NCI-H146 (cell line): ENCODE measurements around the gene SPRN.
A peak's percentile ranks its signal among the peaks of the same experiment; 100 is the strongest.
"Not testable (repeated sequence)": the region's sequence is repeated elsewhere in the genome, so short reads cannot be mapped to it uniquely, and the experiment has no call there.

Experiments used
- DNase-seq: peaks from one replicate; lab custom pipeline; 2025; lab: John Stamatoyannopoulos, UW

SPRN gene

GRCh38 chr10:133405272-133405671, 19.2 kb downstream of the SPRN start:
- DNase-seq = no peak

GRCh38 chr10:133403784-133404183, 20.6 kb downstream of the SPRN start:
- DNase-seq = no peak

GRCh38 chr10:133403359-133403758, 21.1 kb downstream of the SPRN start:
- no peak for DNase-seq

GRCh38 chr10:133401981-133402725, 22.3 kb downstream of the SPRN start:
- DNase-seq = no peak

GRCh38 chr10:133401500-133401899, 22.9 kb downstream of the SPRN start:
- no peak for DNase-seq

- DNase-seq = no peak
Observed at GRCh38 chr10:133400624-133401424, 23.6 kb downstream of the SPRN start.

GRCh38 chr10:133399123-133399601, 25.3 kb downstream of the SPRN start:
- DNase-seq = no peak

- no peak for DNase-seq
Observed at GRCh38 chr10:133397938-133398337, 26.5 kb downstream of the SPRN start.

GRCh38 chr10:133396035-133396624, 28.3 kb downstream of the SPRN start:
- no peak for DNase-seq

GRCh38 chr10:133394801-133395221, 29.6 kb downstream of the SPRN start:
- peak; percentile 18 for DNase-seq

GRCh38 chr10:133394064-133394663, 30.3 kb downstream of the SPRN start, which contains the start of gene MTG1:
Gene MTG1, plus strand, starts transcription at chr10:133394157. Its CDS starts 64 bp downstream, at chr10:133394221.
- peak; percentile 95 for DNase-seq

- no peak for DNase-seq
Observed at GRCh38 chr10:133393401-133394063, 30.9 kb downstream of the SPRN start.

GRCh38 chr10:133391761-133392518, 32.5 kb downstream of the SPRN start:
- DNase-seq = no peak

GRCh38 chr10:133391249-133391635, 33.2 kb downstream of the SPRN start:
- no peak for DNase-seq

- DNase-seq = no peak
Observed at GRCh38 chr10:133390597-133391248, 33.7 kb downstream of the SPRN start.

GRCh38 chr10:133388973-133389818, 35.2 kb downstream of the SPRN start:
- no peak for DNase-seq

GRCh38 chr10:133388236-133388972, 36.0 kb downstream of the SPRN start:
- no peak for DNase-seq

GRCh38 chr10:133386951-133387350, 37.5 kb downstream of the SPRN start:
- DNase-seq = not testable (repeated sequence)

GRCh38 chr10:133385214-133385613, 39.2 kb downstream of the SPRN start:
- no peak for DNase-seq
